ENCODE results near the gene AHCYL1. TPM values are rescaled to one million over a fixed set of nuclear protein-coding genes. Genes with fewer than 3 reads are reported as not detected.

AHCYL1 gene
- total and polyA plus RNA-seq, 2 donors (not counting 3 experiments of a cell fraction or from before 2014, with no cell fraction given), result 49.2 to 74.2 TPM

- POLR2A ChIA-PET, result interaction anchor here (1.1 kb wide), 1 partner anchor 170 kb away, joined by 6 read pairs; no protein-coding TSS in a partner anchor
- Histone ChIP-seq H3K9ac (replicated peaks; ENCODE audit: extremely low read depth, insufficient read depth, low read length) (no peak overlapping the region), H3K9me1 (replicated peaks; ENCODE audit: control insufficient read depth, extremely low read depth, insufficient read depth, low read length) (no peaks in the 10 kb centered on the region), H3K27ac (ENCODE audit: insufficient read depth, low read depth, low read length) (no peak overlapping the region), H3K9me3 (replicated peaks; ENCODE audit: control insufficient read depth, insufficient read depth, low read length) (no peaks in the 10 kb centered on the region), H3K4me1 (ENCODE audit: control insufficient read depth, extremely low read depth, insufficient read depth, low read length) (peaks cover 9% of the 10 kb centered on the region), H3K79me2 (ENCODE audit: control insufficient read depth, insufficient read depth, low read length) (peaks cover 48% of the 10 kb centered on the region), H3K4me2 (ENCODE audit: insufficient read depth, low read length) (no peak overlapping the region), H3K4me3 (replicated peaks in 1 of 3; ENCODE audit: insufficient read depth in 1 of 3, low read depth in 1 of 3, low read length in 3 of 3) (no peak overlapping the region), H2AFZ (ENCODE audit: low read depth, low read length) (no peak overlapping the region), H4K20me1 (replicated peaks; ENCODE audit: control insufficient read depth, extremely low read depth, insufficient read depth, low read length) (no peaks in the 10 kb centered on the region), H3K27me3 (ENCODE audit: control insufficient read depth in 2 of 2, insufficient read depth in 2 of 2, low read length in 2 of 2) (no peaks in the 10 kb centered on the region), H3K36me3 (ENCODE audit: control insufficient read depth in 2 of 2, extremely low read depth in 1 of 2, insufficient read depth in 2 of 2, low read length in 2 of 2) (no peaks in the 10 kb centered on the region)
- intact Hi-C loops (cut with micrococcal nuclease) (no loop called here), dilution Hi-C loops (cut with MboI; ENCODE audit: extremely low pct_ligation_motif_present, low sequenced_read_pairs) (no loop called here)
- no peak for TF ChIP-seq MAX (IDR thresholded peaks at IDR 0.05; ENCODE audit: insufficient read depth, insufficient read length)
- TF ChIP-seq POLR2AphosphoS5 (IDR thresholded peaks at IDR 0.05; ENCODE audit: insufficient read depth, low read depth, low read length), result no peak
- TF ChIP-seq MYC (IDR thresholded peaks at IDR 0.05; ENCODE audit: low read depth, low read length), result no peak
- no peak for TF ChIP-seq JUN (IDR thresholded peaks at IDR 0.05; ENCODE audit: borderline replicate concordance, insufficient read depth, insufficient read length, low read depth)
- TF ChIP-seq EZH2 (IDR thresholded peaks at IDR 0.05; ENCODE audit: borderline replicate concordance, low read depth, low read length, severe bottlenecking), result no peak
- TF ChIP-seq FOS (IDR thresholded peaks at IDR 0.05; ENCODE audit: borderline replicate concordance, insufficient read depth, low read length), result no peak
- no peak for TF ChIP-seq POLR2A (IDR thresholded peaks at IDR 0.05; ENCODE audit: low read depth, low read length)
- no peak for TF ChIP-seq GATA2 (IDR thresholded peaks at IDR 0.05; ENCODE audit: insufficient read depth, insufficient read length, low read depth, low read length)
- no peak for TF ChIP-seq CTCF (IDR thresholded peaks at IDR 0.05; ENCODE audit: extremely low read depth in 1 of 2, insufficient read depth in 1 of 2, low read depth in 1 of 2, low read length in 2 of 2)
- no peak for FAIRE-seq
- DNase-seq (ENCODE audit: low read depth, low spot score), result no peak
- CTCF ChIA-PET, result interaction anchor here (1.0 to 2.0 kb wide), 3 partner anchors 11 to 221 kb away, joined by 3 to 9 read pairs (median 3); partner anchors contain the start of gene AHCYL1
- no TSS peak for BruUV-seq (replicated peaks)
Measured at GRCh38 chr1:109997867-109998229, 13.3 kb downstream of the AHCYL1 start.
